DND-41 (cell line): Measurements from ENCODE around the gene MGA.

Experiments
- ATAC-seq: fragments of 200-7000 bp; cut with Tn5 transposase; 3 replicates; pipeline ENCODE4 v1.9.1; 2021; ENCODE audit warnings: low read depth; ENCODE audit not compliant: insufficient read depth
- DNase-seq: peaks from one replicate; pipeline ENCODE4 v3.0.0-alpha.2; 2020
- H2AFZ ChIP-seq: 2 replicates; pipeline ENCODE4 v1.6.0; 2012; ENCODE audit warnings: low read depth, low read length
- H3K27ac ChIP-seq: 2 replicates; pipeline ENCODE4 v1.5.1; 2012; ENCODE audit warnings: low read length, inconsistent platforms
- H3K27me3 ChIP-seq: fragments of 200-600 bp; sonication (generic); 2 replicates; pipeline ENCODE4 v1.6.0; 2012; ENCODE audit warnings: low read length, mild to moderate bottlenecking, inconsistent platforms; ENCODE audit not compliant: insufficient read depth, poor library complexity
- H3K36me3 ChIP-seq: 2 replicates; pipeline ENCODE4 v1.5.1; 2012; ENCODE audit warnings: low read length, inconsistent platforms; ENCODE audit not compliant: insufficient read depth
- H3K4me1 ChIP-seq: 2 replicates; pipeline ENCODE4 v1.5.1; 2012; ENCODE audit warnings: mild to moderate bottlenecking, low read length; ENCODE audit not compliant: insufficient read depth
- H3K4me2 ChIP-seq: 2 replicates; pipeline ENCODE4 v1.6.0; 2012; ENCODE audit warnings: mild to moderate bottlenecking, moderate library complexity, low read length, inconsistent platforms; ENCODE audit not compliant: insufficient read depth
- H3K4me3 ChIP-seq, 2 experiments: fragments of 200-600 bp in 1 of 2; shearing (Covaris generic) in 1 of 2; 2 replicates each; pipeline ENCODE4 v1.5.1; 2012 to 2016; ENCODE audit warnings: inconsistent platforms in 2 of 2, low read length in 2 of 2, mild to moderate bottlenecking in 2 of 2, low read depth in 1 of 2, moderate library complexity in 1 of 2
- H3K79me2 ChIP-seq: 2 replicates; pipeline ENCODE4 v1.6.0; 2012; ENCODE audit warnings: low read length, inconsistent platforms; ENCODE audit not compliant: insufficient read depth
- H3K9ac ChIP-seq: 2 replicates; pipeline ENCODE4 v1.6.0; 2012; ENCODE audit warnings: low read depth, mild to moderate bottlenecking, inconsistent platforms, low read length, moderate library complexity
- H3K9me3 ChIP-seq: 2 replicates; pipeline ENCODE4 v1.5.1; 2012; ENCODE audit warnings: low read length, moderate library complexity, mild to moderate bottlenecking, inconsistent platforms; ENCODE audit not compliant: insufficient read depth, severe bottlenecking
- H4K20me1 ChIP-seq: 2 replicates; pipeline ENCODE4 v1.6.0; 2012; ENCODE audit warnings: low read length; ENCODE audit not compliant: insufficient read depth
- CTCF ChIP-seq: IDR thresholded peaks from 2 replicates; pipeline ENCODE4 v1.5.1; 2012; ENCODE audit warnings: borderline replicate concordance, low read length, moderate library complexity, mild to moderate bottlenecking; ENCODE audit not compliant: poor library complexity, severe bottlenecking; ENCODE audit errors: extremely low read depth
- EZH2 ChIP-seq: IDR thresholded peaks from 3 replicates; pipeline ENCODE4 v1.6.1; 2012; ENCODE audit warnings: borderline replicate concordance, low read depth, mild to moderate bottlenecking, moderate library complexity, low read length, inconsistent platforms; ENCODE audit not compliant: severe bottlenecking

Gene MGA

GRCh38 chr15:41789236-41789635 lies 129.0 kb downstream of the MGA start:
- no peaks in the 10 kb centered on the region for H3K36me3 ChIP-seq
- H4K20me1 ChIP-seq: peaks cover 3% of the 10 kb centered on the region; the same call in 1 of the 2 replicates
- H3K9ac ChIP-seq: no peak overlapping the region
- no peak overlapping the region for H2AFZ ChIP-seq
- H3K79me2 ChIP-seq: peaks cover 32% of the 10 kb centered on the region; the same call in 1 of the 2 replicates
- no peak overlapping the region for H3K27ac ChIP-seq
- no peak overlapping the region for H3K4me3 ChIP-seq
- ATAC-seq (no peak), DNase-seq (no peak)
- H3K4me1 ChIP-seq: peaks cover 24% of the 10 kb centered on the region
- no peak overlapping the region for H3K4me2 ChIP-seq
- TF ChIP-seq CTCF: no peak
- H3K9me3 ChIP-seq: no peaks in the 10 kb centered on the region
- H3K27me3 ChIP-seq: no peaks in the 10 kb centered on the region

GRCh38 chr15:41789662-41790061 lies 129.5 kb downstream of the MGA start:
- ATAC-seq (no peak), DNase-seq (no peak)
- Histone ChIP-seq H3K36me3 (no peaks in the 10 kb centered on the region), H3K27ac (no peak overlapping the region; the same call in 1 of the 2 replicates), H3K9me3 (no peaks in the 10 kb centered on the region), H3K9ac (no peak overlapping the region), H3K4me2 (no peak overlapping the region), H4K20me1 (peaks cover 3% of the 10 kb centered on the region; the same call in 1 of the 2 replicates), H3K27me3 (no peaks in the 10 kb centered on the region), H2AFZ (no peak overlapping the region), H3K4me1 (peaks cover 24% of the 10 kb centered on the region), H3K79me2 (peaks cover 33% of the 10 kb centered on the region; the same call in 1 of the 2 replicates), H3K4me3 (no peak overlapping the region)
- TF ChIP-seq EZH2 (no peak), CTCF (no peak)

GRCh38 chr15:41790169-41790568 lies 130.0 kb downstream of the MGA start:
- DNase-seq: no peak
- Histone ChIP-seq H3K9ac (no peak overlapping the region), H3K4me3 (no peak overlapping the region), H3K4me2 (no peak overlapping the region), H3K9me3 (no peaks in the 10 kb centered on the region), H3K27me3 (no peaks in the 10 kb centered on the region), H2AFZ (no peak overlapping the region), H3K36me3 (no peaks in the 10 kb centered on the region), H3K4me1 (peaks cover 24% of the 10 kb centered on the region), H3K27ac (peak overlapping the region; percentile 16; the same call in 1 of the 2 replicates), H4K20me1 (peaks cover 3% of the 10 kb centered on the region; the same call in 1 of the 2 replicates), H3K79me2 (peaks cover 35% of the 10 kb centered on the region; the same call in 1 of the 2 replicates)
- TF ChIP-seq CTCF (no peak), EZH2 (no peak)
- ATAC-seq: no peak
